Activated naive CD4-positive, alpha-beta T cell treated with anti-CD3 and anti-CD28 coated beads, Interleukin-2, amount 50 U/mL, for 72 hours (primary cell): ENCODE measurements around the gene PWWP2B. TPM values are rescaled to one million over a fixed set of nuclear protein-coding genes. Genes with fewer than 3 reads are reported as not detected.

ENCODE experiments used
- ATAC-seq, 2 donors: fragments of 150-1000 bp; cut with Tn5 transposase; 2 replicates each; pipeline ENCODE4 v1.10.0; 2021; ENCODE audit warnings: mild to moderate bottlenecking in 2 of 2, moderate library complexity in 2 of 2
- DNase-seq, 2 donors: peaks; one replicate each; pipeline ENCODE4 v3.0.0; 2021 to 2022; ENCODE audit warnings: low spot score in 2 of 2
- H3K27ac Mint-ChIP-seq, 2 donors: one replicate each; pipeline ENCODE4 v1.8.0; 2022; ENCODE audit warnings: mild to moderate bottlenecking in 2 of 2, mixed read lengths in 2 of 2
- H3K36me3 Mint-ChIP-seq, 2 donors: one replicate each; pipeline ENCODE4 v1.8.0; 2022; ENCODE audit warnings: mixed read lengths in 2 of 2
- H3K9me3 Mint-ChIP-seq, 2 donors: one replicate each; pipeline ENCODE4 v1.8.0; 2022; ENCODE audit warnings: mixed read lengths in 2 of 2
- total RNA-seq, 2 donors: library from RNA; stranded (reverse); gene quantifications; one replicate each; pipeline ENCODE4 v1.2.3, GENCODE V29; 2022

The PWWP2B gene
- total RNA-seq, 2 donors from 2014 or later = 0.64 to 4.3 TPM

DNA sequence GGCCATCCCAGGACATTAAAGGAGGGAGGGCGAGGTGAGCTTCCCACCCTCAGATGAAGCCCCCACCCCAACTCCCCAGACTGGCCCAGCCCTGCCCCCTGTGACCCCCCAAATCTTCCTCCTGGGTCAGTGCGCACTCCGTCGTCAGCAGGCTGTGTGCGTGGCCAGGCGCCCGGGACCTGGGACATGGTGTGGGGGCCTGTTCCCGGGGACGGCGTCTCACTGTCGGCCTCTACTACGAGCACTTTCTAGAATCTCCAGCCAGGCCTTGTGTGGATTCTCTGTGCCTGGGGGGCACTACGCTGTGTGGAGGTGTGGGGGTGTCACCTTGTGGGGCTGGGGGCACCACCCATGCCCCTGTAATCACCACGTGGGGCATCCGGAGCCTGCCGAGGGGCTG lies 9.8 kb downstream of the PWWP2B start:
- H3K27ac Mint-ChIP-seq = no peak overlapping the region
- DNase-seq (no peak), ATAC-seq (no peak)
- no peaks in the 10 kb centered on the region for H3K36me3 Mint-ChIP-seq
- H3K9me3 Mint-ChIP-seq = no peaks in the 10 kb centered on the region

- H3K36me3 Mint-ChIP-seq = no peaks in the 10 kb centered on the region
- H3K27ac Mint-ChIP-seq = peak overlapping the region in 1 of 2 donors; percentile 22
- ATAC-seq (no peak), DNase-seq (no peak)
- no peaks in the 10 kb centered on the region for H3K9me3 Mint-ChIP-seq
These were observed 10.3 kb downstream of the PWWP2B start for GRCh38 chr10:132407243-132407746.

GRCh38 chr10:132407846-132408278 lies 10.9 kb downstream of the PWWP2B start:
- peak in 1 of 2 donors; percentile 14 for ATAC-seq
- no peaks in the 10 kb centered on the region for H3K36me3 Mint-ChIP-seq
- peak overlapping the region in 1 of 2 donors; percentile 36 for H3K27ac Mint-ChIP-seq
- no peaks in the 10 kb centered on the region for H3K9me3 Mint-ChIP-seq
- DNase-seq = no peak

- Mint-ChIP-seq H3K9me3 (no peaks in the 10 kb centered on the region), H3K27ac (peak overlapping the region in 1 of 2 donors; percentile 36), H3K36me3 (no peaks in the 10 kb centered on the region)
- DNase-seq = no peak
- ATAC-seq = peak; percentile 39 to 69
These were observed 11.4 kb downstream of the PWWP2B start for GRCh38 chr10:132408367-132408781.

GRCh38 chr10:132408823-132409666 lies 12.0 kb downstream of the PWWP2B start:
- no peak overlapping the region for H3K27ac Mint-ChIP-seq
- DNase-seq (no peak), ATAC-seq (peak in 1 of 2 donors; percentile 4)
- H3K9me3 Mint-ChIP-seq = no peaks in the 10 kb centered on the region
- no peaks in the 10 kb centered on the region for H3K36me3 Mint-ChIP-seq

- no peak for DNase-seq
- no peaks in the 10 kb centered on the region for H3K36me3 Mint-ChIP-seq
- peak overlapping the region in 1 of 2 donors; percentile 66 for H3K27ac Mint-ChIP-seq
These were observed 12.6 kb downstream of the PWWP2B start for GRCh38 chr10:132409667-132410028.

GRCh38 chr10:132410056-132410778 lies 13.2 kb downstream of the PWWP2B start:
- H3K27ac Mint-ChIP-seq = peak overlapping the region in 1 of 2 donors; percentile 86
- no peaks in the 10 kb centered on the region for H3K36me3 Mint-ChIP-seq
- no peaks in the 10 kb centered on the region for H3K9me3 Mint-ChIP-seq
- ATAC-seq (no peak), DNase-seq (no peak)

More at GRCh38 chr10:132409667-132410028, 12.6 kb downstream of the PWWP2B start:
- ATAC-seq = no peak
- no peaks in the 10 kb centered on the region for H3K9me3 Mint-ChIP-seq

DNA sequence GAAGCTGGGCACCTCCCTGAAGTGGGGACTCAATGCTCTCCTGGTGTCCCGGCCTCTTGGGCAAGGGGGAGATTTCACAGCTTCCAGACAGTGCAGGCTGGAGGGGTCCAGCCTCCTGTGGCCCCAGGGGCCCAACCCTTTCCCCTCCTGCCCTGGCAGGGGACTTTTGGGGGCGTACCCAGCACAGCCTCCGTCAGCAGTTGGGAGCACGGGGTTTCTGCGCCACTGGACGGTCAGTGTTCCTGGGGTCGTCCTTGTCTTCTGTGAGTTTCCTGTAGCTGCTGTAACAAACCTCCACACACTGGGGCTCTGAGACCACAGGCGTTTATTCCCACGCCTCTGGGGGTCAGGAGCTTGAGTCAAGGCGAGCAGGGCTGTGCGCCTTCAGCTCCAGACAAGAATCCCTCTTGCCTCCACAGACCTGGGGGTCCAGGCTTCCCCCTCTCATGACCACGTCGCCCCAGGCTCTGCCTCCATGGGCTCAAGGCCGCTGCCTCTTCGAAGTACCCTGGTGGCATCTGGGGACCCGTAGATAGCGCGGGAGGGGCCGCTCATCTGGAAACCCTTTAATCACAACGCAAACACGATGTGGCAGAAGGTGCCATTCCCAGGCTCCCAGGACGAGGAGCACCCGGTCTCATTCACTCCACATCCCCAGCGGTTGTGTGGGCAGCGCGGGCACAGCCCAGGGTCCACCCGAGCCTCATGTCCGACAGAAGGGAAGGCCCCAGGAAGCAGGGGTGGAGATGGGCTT lies 14.0 kb downstream of the PWWP2B start:
- DNase-seq = no peak

DNA sequence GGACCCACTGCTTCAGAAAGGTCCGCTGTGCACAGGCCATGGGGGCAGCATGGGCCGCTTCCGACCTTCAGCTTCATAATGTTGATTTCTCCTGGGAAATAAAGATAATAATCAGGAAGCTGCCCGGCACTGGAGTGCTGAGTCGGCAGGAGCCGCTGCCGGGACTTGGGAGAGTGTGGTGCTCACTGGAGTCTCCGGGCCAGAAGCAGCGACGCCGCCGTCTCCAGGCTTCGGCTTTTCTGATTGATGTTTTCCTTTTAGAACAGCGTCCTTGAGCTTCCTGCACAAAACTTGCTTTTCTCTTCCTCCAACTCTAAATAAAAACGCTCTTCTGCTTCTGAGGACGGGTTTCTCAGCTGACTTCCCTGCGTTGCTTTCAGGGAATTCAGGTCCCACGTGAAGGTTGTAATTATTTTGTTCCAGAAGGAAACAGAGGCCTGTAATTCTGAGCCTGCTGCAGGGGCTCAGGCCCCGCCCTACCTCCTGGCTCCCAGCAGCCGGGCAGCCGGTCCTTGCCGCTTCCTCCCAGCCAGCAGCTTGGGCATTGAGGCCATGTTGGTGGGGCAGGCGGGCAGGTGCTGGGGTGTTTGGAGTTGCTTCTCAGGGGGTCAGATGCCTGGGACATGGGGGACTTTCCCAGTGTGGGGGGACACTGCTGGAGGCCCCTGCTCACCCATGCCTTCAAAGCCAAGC lies 14.7 kb downstream of the PWWP2B start:
- DNase-seq (no peak), ATAC-seq (no peak)
- H3K9me3 Mint-ChIP-seq = no peaks in the 10 kb centered on the region
- no peaks in the 10 kb centered on the region for H3K36me3 Mint-ChIP-seq
- peak overlapping the region in 1 of 2 donors; percentile 65 for H3K27ac Mint-ChIP-seq

More for the DNA sequence above, 14.0 kb downstream of the PWWP2B start:
- no peak overlapping the region for H3K27ac Mint-ChIP-seq
- H3K36me3 Mint-ChIP-seq = no peaks in the 10 kb centered on the region
- ATAC-seq = no peak
- no peaks in the 10 kb centered on the region for H3K9me3 Mint-ChIP-seq

- Mint-ChIP-seq H3K9me3 (no peaks in the 10 kb centered on the region), H3K27ac (peak overlapping the region in 1 of 2 donors; percentile 72), H3K36me3 (no peaks in the 10 kb centered on the region)
- ATAC-seq (no peak), DNase-seq (no peak)
These were observed 15.6 kb downstream of the PWWP2B start for GRCh38 chr10:132412316-132413192.

GRCh38 chr10:132413226-132414205 lies 16.5 kb downstream of the PWWP2B start:
- Mint-ChIP-seq H3K27ac (peak overlapping the region in 1 of 2 donors; percentile 77), H3K9me3 (no peaks in the 10 kb centered on the region), H3K36me3 (no peaks in the 10 kb centered on the region)
- ATAC-seq (no peak), DNase-seq (no peak)

- ATAC-seq (no peak), DNase-seq (no peak)
- H3K36me3 Mint-ChIP-seq = no peaks in the 10 kb centered on the region
- peak overlapping the region in 1 of 2 donors; percentile 77 for H3K27ac Mint-ChIP-seq
- no peaks in the 10 kb centered on the region for H3K9me3 Mint-ChIP-seq
These were observed 17.5 kb downstream of the PWWP2B start for GRCh38 chr10:132414402-132415016.

DNA sequence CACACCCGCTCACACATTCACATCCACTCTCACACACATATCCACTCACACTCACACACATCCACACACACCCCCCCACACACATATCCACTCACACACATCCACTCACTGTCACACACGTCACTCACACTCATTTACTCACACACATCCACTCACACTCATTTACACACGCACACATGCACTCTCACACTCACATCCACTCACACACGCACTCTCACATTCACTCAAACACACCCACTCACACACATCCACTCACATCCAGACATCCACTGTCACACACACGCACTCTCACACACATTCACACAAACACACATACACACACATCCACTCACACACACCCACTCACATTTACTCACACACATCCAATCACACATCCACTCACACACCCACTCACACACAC lies 18.3 kb downstream of the PWWP2B start:
- no peaks in the 10 kb centered on the region for H3K9me3 Mint-ChIP-seq
- DNase-seq (no peak), ATAC-seq (no peak)
- H3K27ac Mint-ChIP-seq = peak overlapping the region in 1 of 2 donors; percentile 37
- H3K36me3 Mint-ChIP-seq = no peaks in the 10 kb centered on the region

DNA sequence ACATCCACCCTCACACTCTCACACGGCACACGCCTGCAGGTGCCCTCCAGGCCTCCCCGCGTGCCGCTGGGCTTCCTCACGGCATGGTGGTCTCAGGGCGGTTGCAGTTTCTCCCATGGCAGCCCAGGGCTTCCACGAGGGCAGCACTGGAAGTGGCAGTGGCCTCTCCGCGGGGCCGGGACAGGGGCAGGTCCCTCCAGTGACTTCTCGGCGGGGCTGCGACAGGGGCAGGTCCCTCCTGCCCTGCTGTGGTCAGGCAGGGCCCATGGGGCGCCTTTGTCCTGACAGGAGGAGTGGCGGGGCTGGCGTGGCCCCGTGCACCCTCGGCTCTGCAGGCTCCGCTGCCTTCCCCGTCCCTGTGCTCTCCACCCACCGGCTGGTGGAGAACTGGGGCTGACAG lies 19.0 kb downstream of the PWWP2B start:
- Mint-ChIP-seq H3K27ac (peak overlapping the region in 1 of 2 donors; percentile 22), H3K36me3 (no peaks in the 10 kb centered on the region), H3K9me3 (no peaks in the 10 kb centered on the region)
- no peak for ATAC-seq
- no peak for DNase-seq
